Erythroblast (primary cell): ENCODE measurements around the gene PHOSPHO2.

Experiments
- GATA1 ChIP-seq: IDR thresholded peaks from 2 replicates; pipeline ENCODE4 v1.6.1; 2011; ENCODE audit warnings: low read depth, mild to moderate bottlenecking, control low read depth, low read length, moderate library complexity
- POLR2A ChIP-seq: IDR thresholded peaks from 2 replicates; pipeline ENCODE4 v1.6.1; 2011; ENCODE audit warnings: mild to moderate bottlenecking, low read length

DNA sequence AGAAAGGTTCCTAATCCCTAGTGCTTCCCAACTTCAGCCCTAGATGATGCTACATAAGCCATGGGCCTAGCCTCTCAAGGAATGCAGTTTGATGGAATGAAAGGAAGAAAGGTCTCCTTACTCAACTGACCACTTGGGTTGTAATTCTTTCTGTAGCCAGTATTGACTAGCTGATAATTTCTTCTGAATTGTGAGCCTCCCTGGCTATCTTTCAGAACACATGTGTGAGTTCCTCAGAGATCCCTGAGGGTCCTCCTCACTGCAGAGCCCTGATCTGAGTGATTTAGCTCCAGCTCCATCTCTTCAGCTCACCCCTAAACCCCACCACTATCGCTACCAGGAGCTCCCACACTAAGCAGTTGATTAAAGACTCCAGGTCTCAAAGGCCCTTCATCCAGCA lies 31.5 kb upstream of the PHOSPHO2 start:
- TF ChIP-seq POLR2A, result no peak
- no peak for TF ChIP-seq GATA1
